DOHH2 (cell line): Measurements from ENCODE around the gene ZNF207.

ENCODE experiments used
- CTCF ChIP-seq: fragments of 200-600 bp; sonication (generic); IDR thresholded peaks from one replicate; pipeline ENCODE4 v1.5.1; 2014; ENCODE audit warnings: antibody characterized with exemption, mild to moderate bottlenecking, low read depth, low read length; ENCODE audit not compliant: poor library complexity, severe bottlenecking
- EZH2phosphoT487 ChIP-seq: fragments of 200-600 bp; sonication (generic); IDR thresholded peaks from 2 replicates; pipeline ENCODE4 v1.6.1; 2017; ENCODE audit warnings: borderline replicate concordance, mild to moderate bottlenecking, antibody characterized with exemption, low read length, moderate library complexity, mixed read lengths

DNA sequence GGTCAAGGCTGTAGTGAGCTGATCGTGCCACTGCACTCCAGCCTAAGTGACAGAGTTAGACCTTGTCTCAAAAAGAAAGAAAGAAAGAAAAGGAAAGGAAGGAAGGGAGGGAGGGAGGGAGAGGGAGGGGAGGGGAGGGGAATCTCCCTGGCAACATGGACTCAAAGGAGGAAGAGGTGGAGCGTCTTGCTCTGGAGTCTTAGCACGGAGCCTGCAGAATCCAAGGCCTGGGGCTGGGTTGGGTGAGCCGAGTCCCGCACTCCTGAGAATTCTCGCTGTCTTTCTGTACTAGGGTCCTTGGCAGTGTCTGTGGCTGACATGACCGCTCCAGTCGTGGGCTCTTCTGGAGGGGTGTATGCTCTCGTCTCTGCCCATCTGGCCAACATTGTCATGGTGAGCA is 44.9 kb upstream of the ZNF207 start:
- TF ChIP-seq CTCF (no peak), EZH2phosphoT487 (no peak)
